Upper lobe of left lung (tissue), 4 donors: ENCODE data around the gene LRRC8B.
A peak's percentile ranks its signal among the peaks of the same experiment; 100 is the strongest.

Source experiments
- CTCF ChIP-seq, 6 experiments: fragments of 450-650 bp in 4 of 6; fragments of 200-600 bp in 2 of 6; sonication (generic) in 2 of 6; IDR thresholded peaks; one replicate each; pipeline ENCODE4 v1.5.1; 2016 to 2019; ENCODE audit warnings: antibody characterized with exemption in 6 of 6
- EP300 ChIP-seq, 4 donors: sonication (generic); formaldehyde crosslinking; IDR thresholded peaks; one replicate each; pipeline ENCODE4 v1.5.1; 2017; ENCODE audit warnings: antibody characterized with exemption in 4 of 4, control low read depth in 2 of 4
- POLR2A ChIP-seq, 4 donors: fragments of 450-650 bp; IDR thresholded peaks; one replicate each; pipeline ENCODE4 v1.5.1; 2016 to 2017; ENCODE audit warnings: antibody characterized with exemption in 4 of 4, mild to moderate bottlenecking in 2 of 4

GRCh38 chr1:89519779-89520358 lies 4.8 kb upstream of the LRRC8B start:
- TF ChIP-seq POLR2A (IDR thresholded peaks at IDR 0.05), result no peak
- TF ChIP-seq CTCF (IDR thresholded peaks at IDR 0.05), result peak; percentile 43 to 72 (median 57)
- no peak for TF ChIP-seq EP300 (IDR thresholded peaks at IDR 0.05)
